Measurements from ENCODE around the gene SAMHD1.

GRCh38 chr20:36845288-36845971 lies 106.1 kb downstream of the SAMHD1 start:
- TF ChIP-seq CTCF (IDR thresholded peaks at IDR 0.05; ENCODE audit: insufficient read depth, low read length, poor library complexity, severe bottlenecking) (no peak), EZH2phosphoT487 (conservative IDR thresholded peaks at IDR 0.05; ENCODE audit: low read length) (no peak)

Measured in SU-DHL-6 (cell line).